Activated T-helper 1 cell treated with anti-CD3 and anti-CD28 coated beads, Interleukin-12 subunit alpha, Interleukin-12 subunit beta, Interleukin-2, Interleukin-4 antibody, amounts not matched to agents 30 ng/mL and 10 ng/mL and 1 ng/mL, durations not matched to agents 14 hours and 24 hours and 36 hours (primary cell): Measurements from ENCODE around the gene MED8. TPM values are rescaled to one million over a fixed set of nuclear protein-coding genes. Genes with fewer than 3 reads are reported as not detected.
A peak's percentile ranks its signal among the peaks of the same experiment; 100 is the strongest.

Source experiments
- DNase-seq: peaks from one replicate; pipeline ENCODE4 v3.0.0; 2021; ENCODE audit warnings: low spot score
- H3K27ac Mint-ChIP-seq: one replicate; pipeline ENCODE4 v1.8.0; 2021; ENCODE audit warnings: mild to moderate bottlenecking, mixed read lengths
- H3K27me3 Mint-ChIP-seq: one replicate; pipeline ENCODE4 v1.8.0; 2022; ENCODE audit warnings: mild to moderate bottlenecking, moderate library complexity, mixed read lengths; ENCODE audit not compliant: insufficient read depth
- H3K36me3 Mint-ChIP-seq: one replicate; pipeline ENCODE4 v1.8.0; 2021; ENCODE audit warnings: low read depth, mixed read lengths
- H3K4me1 Mint-ChIP-seq: one replicate; pipeline ENCODE4 v1.8.0; 2021; ENCODE audit warnings: low read depth, mixed read lengths
- H3K4me3 Mint-ChIP-seq: one replicate; pipeline ENCODE4 v1.8.0; 2021; ENCODE audit warnings: mild to moderate bottlenecking, moderate library complexity, mixed read lengths
- H3K9me3 Mint-ChIP-seq: one replicate; pipeline ENCODE4 v1.8.0; 2021; ENCODE audit warnings: mixed read lengths
- intact Hi-C: fragments of 100-400 bp; cut with micrococcal nuclease; formaldehyde crosslinking; loops from one replicate; pipeline ENCODE4 v1.15.1; 2024
- total RNA-seq: library from RNA; stranded (reverse); gene quantifications from 2 replicates; pipeline ENCODE4 v1.2.3, GENCODE V29; 2022

MED8 gene
- total RNA-seq, 1 donor from 2014 or later: 43.0 TPM

- H3K4me3 Mint-ChIP-seq: peak within 1 kb of the TSS; percentile 96
- H3K4me1 Mint-ChIP-seq: peaks cover 50% of the 10 kb centered on the region
- H3K9me3 Mint-ChIP-seq: no peaks in the 10 kb centered on the region
- DNase-seq: peak; percentile 99
- no peaks in the 10 kb centered on the region for H3K27me3 Mint-ChIP-seq
- H3K36me3 Mint-ChIP-seq: peaks cover 54% of the 10 kb centered on the region
- intact Hi-C loops: loop anchor here (1.0 to 2.0 kb wide), 12 partner anchors 9 to 592 kb away; partner anchors contain the start of genes C1orf50, CFAP57, EBNA1BP2 and ELOVL1
- H3K27ac Mint-ChIP-seq: peak within 1 kb of the TSS; percentile 92
These were observed 30.6 kb downstream of the MED8 start, which contains the start of gene CDC20 for GRCh38 chr1:43358746-43359693. CDC20 (plus strand) TSS chr1:43358981; CDS start chr1:43359216, 235 bp downstream.

DNA sequence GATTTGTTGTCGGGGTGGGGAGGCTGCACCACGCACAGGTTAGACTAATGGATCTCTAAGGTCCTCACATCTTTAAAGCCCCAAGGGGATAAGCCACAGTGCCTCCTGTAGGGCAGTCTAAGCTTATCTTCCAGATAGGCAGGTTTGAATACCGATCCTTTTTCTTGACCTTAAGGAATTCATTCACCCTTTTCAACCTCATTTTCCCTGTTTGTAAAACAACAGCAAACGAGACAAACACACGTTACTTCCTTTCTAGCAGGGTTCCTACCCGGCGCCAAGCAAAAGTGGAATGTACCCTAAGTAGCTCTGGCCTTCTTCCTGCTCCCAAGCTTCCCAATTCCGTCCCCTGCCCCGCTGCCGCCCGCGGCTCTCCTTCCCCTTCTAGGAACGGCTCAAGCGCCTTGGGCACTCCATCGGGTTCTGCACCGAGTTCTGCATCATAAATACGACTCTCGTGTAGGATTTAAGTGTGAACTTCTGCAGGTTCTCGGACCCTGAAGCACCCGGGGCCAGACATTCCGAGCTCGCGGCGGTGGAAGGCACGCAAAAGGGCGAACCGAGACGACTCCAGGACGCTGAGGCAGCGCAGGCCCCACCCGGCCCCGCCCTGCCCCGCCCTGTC lies 31.4 kb downstream of the MED8 start:
- H3K4me1 Mint-ChIP-seq: peaks cover 45% of the 10 kb centered on the region
- no peaks in the 10 kb centered on the region for H3K9me3 Mint-ChIP-seq
- H3K36me3 Mint-ChIP-seq: peaks cover 47% of the 10 kb centered on the region
- peak; percentile 9 for DNase-seq
- peak overlapping the region; percentile 96 for H3K4me3 Mint-ChIP-seq
- no peaks in the 10 kb centered on the region for H3K27me3 Mint-ChIP-seq
- intact Hi-C loops: loop anchor here (1.0 to 2.0 kb wide), 12 partner anchors 9 to 591 kb away; partner anchors contain the start of genes C1orf50, CFAP57, EBNA1BP2 and ELOVL1
- H3K27ac Mint-ChIP-seq: peak overlapping the region; percentile 90

DNA sequence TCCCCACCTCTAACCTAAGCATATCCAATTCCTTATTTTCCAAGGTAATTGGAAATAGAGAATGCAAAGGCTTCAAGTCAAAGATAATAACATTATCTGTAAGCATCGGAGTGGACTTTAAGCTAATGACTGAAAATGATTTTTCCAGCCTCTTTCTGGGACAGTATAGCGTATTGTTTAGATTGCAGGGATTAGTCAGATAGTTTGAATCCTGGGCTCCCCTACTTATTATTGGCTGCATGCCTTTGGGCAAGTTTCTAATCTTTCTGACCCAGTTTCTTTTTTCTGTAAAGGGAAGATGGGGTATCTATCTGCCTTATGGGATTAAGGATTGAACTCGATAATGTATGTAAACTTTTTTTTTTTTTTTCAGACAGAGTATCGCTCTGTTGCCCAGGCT lies 32.3 kb downstream of the MED8 start:
- H3K4me3 Mint-ChIP-seq: peak overlapping the region; percentile 96
- intact Hi-C loops: no loop called here
- no peaks in the 10 kb centered on the region for H3K27me3 Mint-ChIP-seq
- H3K36me3 Mint-ChIP-seq: peaks cover 42% of the 10 kb centered on the region
- H3K27ac Mint-ChIP-seq: no peak overlapping the region
- no peaks in the 10 kb centered on the region for H3K9me3 Mint-ChIP-seq
- DNase-seq: no peak
- peaks cover 47% of the 10 kb centered on the region for H3K4me1 Mint-ChIP-seq

DNA sequence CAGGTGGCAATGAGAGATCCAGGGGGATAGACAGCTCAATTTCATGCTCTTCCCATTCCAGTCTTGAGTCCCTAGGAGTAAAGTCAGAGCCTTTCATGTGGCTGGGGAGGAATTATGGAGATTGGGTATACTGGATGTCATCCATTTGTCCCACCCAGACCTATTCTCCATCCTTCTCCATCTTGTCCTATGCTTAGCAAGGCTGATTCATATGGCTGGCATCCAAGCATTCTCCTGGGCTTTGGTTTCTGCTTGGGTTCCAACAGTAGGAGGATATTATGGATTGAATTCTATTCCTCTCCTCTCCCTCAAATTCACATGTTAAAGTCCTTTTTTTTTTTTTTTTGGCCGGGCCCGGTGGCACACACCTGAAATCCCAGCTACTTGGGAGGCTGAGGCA lies 34.7 kb downstream of the MED8 start:
- H3K4me3 Mint-ChIP-seq: no peak overlapping the region
- H3K9me3 Mint-ChIP-seq: no peaks in the 10 kb centered on the region
- peaks cover 19% of the 10 kb centered on the region for H3K36me3 Mint-ChIP-seq
- H3K27ac Mint-ChIP-seq: no peak overlapping the region
- H3K27me3 Mint-ChIP-seq: no peaks in the 10 kb centered on the region
- DNase-seq: no peak
- peaks cover 25% of the 10 kb centered on the region for H3K4me1 Mint-ChIP-seq
- intact Hi-C loops: no loop called here

- Mint-ChIP-seq H3K4me1 (peaks cover 25% of the 10 kb centered on the region), H3K36me3 (peaks cover 15% of the 10 kb centered on the region), H3K27me3 (no peaks in the 10 kb centered on the region), H3K27ac (no peak overlapping the region), H3K4me3 (no peak overlapping the region), H3K9me3 (no peaks in the 10 kb centered on the region)
- intact Hi-C loops: no loop called here
- no peak for DNase-seq
These were observed 35.1 kb downstream of the MED8 start for GRCh38 chr1:43354471-43354870.

DNA sequence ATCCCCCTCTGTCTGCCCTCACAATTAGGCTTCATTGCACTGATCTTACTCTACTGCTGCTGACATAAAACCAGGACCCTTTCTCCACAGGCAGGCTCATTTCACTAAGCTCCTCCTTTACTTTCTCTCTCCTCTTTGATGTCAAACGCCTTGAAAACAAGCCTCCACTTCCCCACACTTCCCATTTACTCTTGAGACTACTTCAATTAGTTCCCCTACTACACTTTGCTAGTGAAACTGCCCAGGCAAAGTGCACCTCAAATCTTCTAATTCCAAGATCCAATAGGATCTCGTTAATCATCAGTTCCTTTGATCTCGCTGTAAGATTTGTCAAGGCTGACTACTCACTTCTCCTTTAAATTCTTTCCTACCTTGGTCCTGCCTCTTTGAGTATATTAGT lies 36.7 kb downstream of the MED8 start:
- DNase-seq: no peak
- intact Hi-C loops: no loop called here
- Mint-ChIP-seq H3K27me3 (no peaks in the 10 kb centered on the region), H3K36me3 (peaks cover 11% of the 10 kb centered on the region), H3K27ac (no peak overlapping the region), H3K9me3 (no peaks in the 10 kb centered on the region), H3K4me3 (no peak overlapping the region), H3K4me1 (peaks cover 20% of the 10 kb centered on the region)

- intact Hi-C loops: no loop called here
- Mint-ChIP-seq H3K27me3 (no peaks in the 10 kb centered on the region), H3K4me3 (no peak overlapping the region), H3K36me3 (peaks cover 10% of the 10 kb centered on the region), H3K27ac (no peak overlapping the region), H3K9me3 (no peaks in the 10 kb centered on the region), H3K4me1 (peaks cover 17% of the 10 kb centered on the region)
- DNase-seq: no peak
These were observed 37.3 kb downstream of the MED8 start for GRCh38 chr1:43352351-43352705.

GRCh38 chr1:43351421-43352350 lies 37.9 kb downstream of the MED8 start:
- H3K27me3 Mint-ChIP-seq: no peaks in the 10 kb centered on the region
- no peak overlapping the region for H3K27ac Mint-ChIP-seq
- peaks cover 17% of the 10 kb centered on the region for H3K4me1 Mint-ChIP-seq
- intact Hi-C loops: no loop called here
- no peak overlapping the region for H3K4me3 Mint-ChIP-seq
- DNase-seq: no peak
- peaks cover 7% of the 10 kb centered on the region for H3K36me3 Mint-ChIP-seq
- H3K9me3 Mint-ChIP-seq: no peaks in the 10 kb centered on the region

DNA sequence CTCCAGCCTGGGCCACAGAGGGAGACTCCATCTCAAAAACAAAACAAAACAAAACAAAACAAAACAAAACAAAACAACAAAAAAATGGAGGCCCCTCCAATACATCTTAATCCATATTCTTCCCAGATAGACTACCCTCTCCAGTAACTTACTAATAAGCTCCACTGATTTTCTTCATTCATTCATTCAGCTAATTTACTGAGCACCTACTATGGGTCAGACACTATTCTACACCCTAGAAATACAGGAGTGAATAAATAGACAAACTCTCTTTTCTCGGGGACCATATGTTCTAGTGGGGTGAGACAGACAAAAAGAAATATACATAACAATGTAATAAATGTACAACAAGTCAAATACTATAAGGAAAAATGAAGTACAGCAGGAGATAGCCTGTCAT lies 38.6 kb downstream of the MED8 start:
- DNase-seq: no peak
- no peak overlapping the region for H3K27ac Mint-ChIP-seq
- intact Hi-C loops: no loop called here
- H3K4me1 Mint-ChIP-seq: peaks cover 18% of the 10 kb centered on the region
- no peak overlapping the region for H3K4me3 Mint-ChIP-seq
- peaks cover 6% of the 10 kb centered on the region for H3K36me3 Mint-ChIP-seq
- peaks cover 3% of the 10 kb centered on the region for H3K27me3 Mint-ChIP-seq
- H3K9me3 Mint-ChIP-seq: no peaks in the 10 kb centered on the region

DNA sequence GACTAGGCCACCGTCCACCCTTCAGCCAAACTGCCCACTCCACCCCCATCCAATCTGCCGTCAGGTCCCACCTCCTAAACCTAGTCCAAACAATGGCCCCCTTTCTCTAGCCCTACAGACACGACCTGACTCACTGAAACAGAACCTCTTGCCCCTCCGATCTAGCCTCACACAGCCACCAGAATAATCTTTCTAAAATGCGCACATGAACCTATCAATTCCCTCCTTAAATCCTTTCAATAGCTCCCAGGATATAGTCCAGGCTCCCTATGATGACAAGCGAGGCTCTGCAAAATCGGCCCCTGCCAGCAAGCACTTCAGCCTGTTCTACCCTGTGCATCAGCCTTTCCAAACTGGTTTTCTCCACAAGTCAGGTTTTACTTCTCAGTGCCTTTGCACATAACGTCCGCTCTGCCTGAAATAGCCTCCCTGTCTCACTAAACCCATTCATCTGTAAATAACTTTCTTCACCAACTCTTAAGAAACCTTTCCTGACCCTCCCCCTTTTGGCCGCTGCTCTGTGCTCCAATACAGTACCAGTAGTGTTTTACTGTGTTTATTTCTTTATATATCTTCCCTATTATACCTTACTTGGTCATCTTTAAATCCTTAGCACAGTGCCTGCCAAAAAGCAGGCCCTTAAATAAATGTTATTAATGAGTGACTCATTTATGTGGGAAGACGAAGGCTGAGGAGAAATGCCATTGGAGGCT lies 39.9 kb downstream of the MED8 start:
- Mint-ChIP-seq H3K27me3 (peaks cover 6% of the 10 kb centered on the region), H3K9me3 (no peaks in the 10 kb centered on the region), H3K27ac (peak overlapping the region; percentile 80), H3K36me3 (peaks cover 3% of the 10 kb centered on the region), H3K4me3 (peak overlapping the region; percentile 62), H3K4me1 (peaks cover 27% of the 10 kb centered on the region)
- DNase-seq: no peak
- intact Hi-C loops: loop anchor here (1.0 kb wide), 1 partner anchor 9 kb away; the partner anchor contains the start of gene CDC20

GRCh38 chr1:43348809-43349593 lies 40.6 kb downstream of the MED8 start:
- H3K9me3 Mint-ChIP-seq: no peaks in the 10 kb centered on the region
- peak overlapping the region; percentile 62 for H3K4me3 Mint-ChIP-seq
- peak overlapping the region; percentile 80 for H3K27ac Mint-ChIP-seq
- no peaks in the 10 kb centered on the region for H3K36me3 Mint-ChIP-seq
- H3K27me3 Mint-ChIP-seq: peaks cover 6% of the 10 kb centered on the region
- peaks cover 29% of the 10 kb centered on the region for H3K4me1 Mint-ChIP-seq
- peak; percentile 48 for DNase-seq
- intact Hi-C loops: loop anchor here (1.0 kb wide), 1 partner anchor 9 kb away; the partner anchor contains the start of gene CDC20
